GM12891 (cell line): ENCODE data around the gene UGCG.

ENCODE experiments used
- PAX5 ChIP-seq: IDR thresholded peaks from 2 replicates; pipeline ENCODE4 v1.6.1; 2011; ENCODE audit warnings: low read length, moderate library complexity, mild to moderate bottlenecking; ENCODE audit not compliant: insufficient read depth, severe bottlenecking
- POLR2A ChIP-seq: IDR thresholded peaks from 2 replicates; pipeline ENCODE4 v1.6.1; 2011; ENCODE audit warnings: low read depth, low read length, control low read depth
- POLR2AphosphoS5 ChIP-seq: IDR thresholded peaks from 2 replicates; pipeline ENCODE4 v1.6.1; 2011; ENCODE audit warnings: low read depth, low read length, control low read depth
- POU2F2 ChIP-seq: IDR thresholded peaks from 2 replicates; pipeline ENCODE4 v1.6.1; 2011; ENCODE audit warnings: low read depth, mild to moderate bottlenecking, control low read depth, low read length, moderate library complexity
- SPI1 ChIP-seq: IDR thresholded peaks from 2 replicates; pipeline ENCODE4 v1.6.1; 2011; ENCODE audit warnings: low read depth, low read length, control low read depth
- TAF1 ChIP-seq: IDR thresholded peaks from 2 replicates; pipeline ENCODE4 v1.6.1; 2011; ENCODE audit warnings: low read depth, low read length, control low read depth

GRCh38 chr9:111943200-111943599, 46.6 kb downstream of the UGCG start:
- TF ChIP-seq POLR2A (no peak), POLR2AphosphoS5 (no peak), SPI1 (no peak), TAF1 (no peak), POU2F2 (no peak), PAX5 (no peak)
